Measurements from ENCODE around the gene THAP12. TPM values are rescaled to one million over a fixed set of nuclear protein-coding genes. Genes with fewer than 3 reads are reported as not detected.
"Not testable (repeated sequence)": the region's sequence is repeated elsewhere in the genome, so short reads cannot be mapped to it uniquely, and the experiment has no call there.

The THAP12 gene
- total RNA-seq, 6 experiments from 2014 or later, result 32.7 to 42.2 (median 36.3) TPM

GRCh38 chr11:76322942-76323341, 58.0 kb downstream of the THAP12 start:
- Mint-ChIP-seq H3K27ac (no peak overlapping the region), H3K36me3 (ENCODE audit: low read depth) (no peaks in the 10 kb centered on the region), H3K9me3 (no peaks in the 10 kb centered on the region), H3K27me3 (ENCODE audit: insufficient read depth) (peaks cover 50% of the 10 kb centered on the region), H3K4me3 (no peak overlapping the region), H3K4me1 (ENCODE audit: low read depth) (peaks cover 16% of the 10 kb centered on the region)
- TF ChIP-seq CTCF (IDR thresholded peaks at IDR 0.05), result no peak
- no peak for DNase-seq

GRCh38 chr11:76322540-76322939, 58.4 kb downstream of the THAP12 start:
- H3K27me3 Mint-ChIP-seq (ENCODE audit: insufficient read depth), result peaks cover 50% of the 10 kb centered on the region
- TF ChIP-seq CTCF (IDR thresholded peaks at IDR 0.05), result no peak
- H3K4me3 Mint-ChIP-seq, result no peak overlapping the region
- H3K4me1 Mint-ChIP-seq (ENCODE audit: low read depth), result peaks cover 16% of the 10 kb centered on the region
- no peak overlapping the region for H3K27ac Mint-ChIP-seq
- H3K36me3 Mint-ChIP-seq (ENCODE audit: low read depth), result no peaks in the 10 kb centered on the region
- DNase-seq, result no peak
- no peaks in the 10 kb centered on the region for H3K9me3 Mint-ChIP-seq

GRCh38 chr11:76321820-76322524, 59.0 kb downstream of the THAP12 start:
- Mint-ChIP-seq H3K4me3 (no peak overlapping the region), H3K27me3 (ENCODE audit: insufficient read depth) (peaks cover 54% of the 10 kb centered on the region), H3K36me3 (ENCODE audit: low read depth) (no peaks in the 10 kb centered on the region), H3K9me3 (no peaks in the 10 kb centered on the region), H3K4me1 (ENCODE audit: low read depth) (peaks cover 16% of the 10 kb centered on the region), H3K27ac (no peak overlapping the region)
- no peak for TF ChIP-seq CTCF (IDR thresholded peaks at IDR 0.05)
- DNase-seq, result no peak

GRCh38 chr11:76321340-76321739, 59.6 kb downstream of the THAP12 start:
- H3K4me1 Mint-ChIP-seq (ENCODE audit: low read depth), result peaks cover 16% of the 10 kb centered on the region
- H3K27ac Mint-ChIP-seq, result no peak overlapping the region
- TF ChIP-seq CTCF (IDR thresholded peaks at IDR 0.05), result no peak
- H3K4me3 Mint-ChIP-seq, result no peak overlapping the region
- H3K27me3 Mint-ChIP-seq (ENCODE audit: insufficient read depth), result peaks cover 50% of the 10 kb centered on the region
- no peak for DNase-seq
- H3K9me3 Mint-ChIP-seq, result no peaks in the 10 kb centered on the region
- no peaks in the 10 kb centered on the region for H3K36me3 Mint-ChIP-seq (ENCODE audit: low read depth)

GRCh38 chr11:76320929-76321328, 60.0 kb downstream of the THAP12 start:
- no peak overlapping the region for H3K4me3 Mint-ChIP-seq

GRCh38 chr11:76319798-76320197, 61.1 kb downstream of the THAP12 start:
- H3K9me3 Mint-ChIP-seq, result not testable (repeated sequence)
- peaks cover 43% of the 10 kb centered on the region for H3K27me3 Mint-ChIP-seq (ENCODE audit: insufficient read depth)

More at GRCh38 chr11:76320929-76321328, 60.0 kb downstream of the THAP12 start:
- no peak for DNase-seq
- TF ChIP-seq CTCF (IDR thresholded peaks at IDR 0.05), result no peak
- Mint-ChIP-seq H3K9me3 (no peaks in the 10 kb centered on the region), H3K4me1 (ENCODE audit: low read depth) (peaks cover 16% of the 10 kb centered on the region), H3K36me3 (ENCODE audit: low read depth) (no peaks in the 10 kb centered on the region), H3K27me3 (ENCODE audit: insufficient read depth) (peaks cover 46% of the 10 kb centered on the region), H3K27ac (no peak overlapping the region)

More at GRCh38 chr11:76319798-76320197, 61.1 kb downstream of the THAP12 start:
- peaks cover 19% of the 10 kb centered on the region for H3K4me1 Mint-ChIP-seq (ENCODE audit: low read depth)
- not testable (repeated sequence) for H3K36me3 Mint-ChIP-seq (ENCODE audit: low read depth); H3K27ac Mint-ChIP-seq; DNase-seq; H3K4me3 Mint-ChIP-seq

Data from HFFc6 (cell line).